ENCODE data around the gene ADIG.
A peak's percentile ranks its signal among the peaks of the same experiment; 100 is the strongest.

Gene ADIG

GRCh38 chr20:38624084-38624483 lies 43.1 kb downstream of the ADIG start:
- Histone ChIP-seq H3K9me3 (ENCODE audit: control insufficient read depth, insufficient read depth, low read length) (no peaks in the 10 kb centered on the region), H3K9ac (ENCODE audit: low read depth, low read length) (no peak overlapping the region), H3K4me1 (ENCODE audit: insufficient read depth, low read length) (peaks cover 11% of the 10 kb centered on the region; the same call in 1 of the 2 replicates), H3K36me3 (ENCODE audit: insufficient read depth, low read length) (peaks cover 4% of the 10 kb centered on the region)

- Histone ChIP-seq H3K36me3 (ENCODE audit: insufficient read depth, low read length) (peaks cover 4% of the 10 kb centered on the region), H3K9ac (ENCODE audit: low read depth, low read length) (no peak overlapping the region), H3K4me1 (ENCODE audit: insufficient read depth, low read length) (peaks cover 17% of the 10 kb centered on the region; the same call in 1 of the 2 replicates), H3K9me3 (ENCODE audit: control insufficient read depth, insufficient read depth, low read length) (no peaks in the 10 kb centered on the region)
These were observed 44.9 kb downstream of the ADIG start for GRCh38 chr20:38625896-38626295.

GRCh38 chr20:38626921-38627659 lies 46.1 kb downstream of the ADIG start:
- H3K4me1 ChIP-seq (ENCODE audit: insufficient read depth, low read length) = peaks cover 17% of the 10 kb centered on the region; the same call in 1 of the 2 replicates
- H3K36me3 ChIP-seq (ENCODE audit: insufficient read depth, low read length) = peaks cover 4% of the 10 kb centered on the region

GRCh38 chr20:38628580-38629470 lies 47.8 kb downstream of the ADIG start:
- Histone ChIP-seq H3K9me3 (ENCODE audit: control insufficient read depth, insufficient read depth, low read length) (no peaks in the 10 kb centered on the region), H3K9ac (ENCODE audit: low read depth, low read length) (peak overlapping the region; percentile 12; the same call in 1 of the 2 replicates), H3K4me1 (ENCODE audit: insufficient read depth, low read length) (peaks cover 17% of the 10 kb centered on the region; the same call in 1 of the 2 replicates), H3K36me3 (ENCODE audit: insufficient read depth, low read length) (peaks cover 4% of the 10 kb centered on the region)

More at GRCh38 chr20:38626921-38627659, 46.1 kb downstream of the ADIG start:
- no peaks in the 10 kb centered on the region for H3K9me3 ChIP-seq (ENCODE audit: control insufficient read depth, insufficient read depth, low read length)
- no peak overlapping the region for H3K9ac ChIP-seq (ENCODE audit: low read depth, low read length)

- Histone ChIP-seq H3K9me3 (ENCODE audit: control insufficient read depth, insufficient read depth, low read length) (no peaks in the 10 kb centered on the region), H3K4me1 (ENCODE audit: insufficient read depth, low read length) (peaks cover 17% of the 10 kb centered on the region; the same call in 1 of the 2 replicates), H3K9ac (ENCODE audit: low read depth, low read length) (no peak overlapping the region), H3K36me3 (ENCODE audit: insufficient read depth, low read length) (peaks cover 4% of the 10 kb centered on the region)
These were observed 49.0 kb downstream of the ADIG start for GRCh38 chr20:38629979-38630378.

- H3K36me3 ChIP-seq (ENCODE audit: insufficient read depth, low read length) = peaks cover 4% of the 10 kb centered on the region
- peaks cover 17% of the 10 kb centered on the region; the same call in 1 of the 2 replicates for H3K4me1 ChIP-seq (ENCODE audit: insufficient read depth, low read length)
- H3K9me3 ChIP-seq (ENCODE audit: control insufficient read depth, insufficient read depth, low read length) = no peaks in the 10 kb centered on the region
These were observed 49.7 kb downstream of the ADIG start for GRCh38 chr20:38630727-38631126.

GRCh38 chr20:38631155-38632022 lies 50.4 kb downstream of the ADIG start:
- Histone ChIP-seq H3K36me3 (ENCODE audit: insufficient read depth, low read length) (peaks cover 4% of the 10 kb centered on the region; the same call in 1 of the 2 replicates), H3K9ac (ENCODE audit: low read depth, low read length) (no peak overlapping the region), H3K9me3 (ENCODE audit: control insufficient read depth, insufficient read depth, low read length) (no peaks in the 10 kb centered on the region), H3K4me1 (ENCODE audit: insufficient read depth, low read length) (peaks cover 17% of the 10 kb centered on the region; the same call in 1 of the 2 replicates)

More at GRCh38 chr20:38630727-38631126, 49.7 kb downstream of the ADIG start:
- no peak overlapping the region; the same call in 1 of the 2 replicates for H3K9ac ChIP-seq (ENCODE audit: low read depth, low read length)

GRCh38 chr20:38633577-38634093 lies 52.6 kb downstream of the ADIG start:
- Histone ChIP-seq H3K9me3 (ENCODE audit: control insufficient read depth, insufficient read depth, low read length) (no peaks in the 10 kb centered on the region), H3K9ac (ENCODE audit: low read depth, low read length) (no peak overlapping the region), H3K36me3 (ENCODE audit: insufficient read depth, low read length) (no peaks in the 10 kb centered on the region), H3K4me1 (ENCODE audit: insufficient read depth, low read length) (peaks cover 11% of the 10 kb centered on the region; the same call in 1 of the 2 replicates)

GRCh38 chr20:38635721-38636288 lies 54.8 kb downstream of the ADIG start:
- no peaks in the 10 kb centered on the region for H3K9me3 ChIP-seq (ENCODE audit: control insufficient read depth, insufficient read depth, low read length)
- H3K4me1 ChIP-seq (ENCODE audit: insufficient read depth, low read length) = no peaks in the 10 kb centered on the region
- no peaks in the 10 kb centered on the region; the same call in 1 of the 2 replicates for H3K36me3 ChIP-seq (ENCODE audit: insufficient read depth, low read length)
- no peak overlapping the region for H3K9ac ChIP-seq (ENCODE audit: low read depth, low read length)

All from ES-I3 (cell line).